ENCODE results near the gene FBXL7. TPM values are rescaled to one million over a fixed set of nuclear protein-coding genes. Genes with fewer than 3 reads are reported as not detected.

FBXL7 gene
- total and polyA plus RNA-seq, 2 donors (not counting 1 experiment from before 2014, with no cell fraction given) = not detected

GRCh38 chr5:15554542-15554941 is 54.6 kb downstream of the FBXL7 start:
- H2AFZ ChIP-seq (ENCODE audit: insufficient read depth, low read depth, low read length, poor library complexity, severe bottlenecking) = no peak overlapping the region
- no peaks in the 10 kb centered on the region for H3K9me3 ChIP-seq (ENCODE audit: control extremely low read depth in 1 of 3, control insufficient read depth in 2 of 3, insufficient read depth in 1 of 3, low read length in 2 of 3)
- no peaks in the 10 kb centered on the region for H3K4me1 Mint-ChIP-seq
- peaks cover 2% of the 10 kb centered on the region for H3K9me3 Mint-ChIP-seq (ENCODE audit: insufficient read depth)
- H3K27me3 Mint-ChIP-seq = no peaks in the 10 kb centered on the region
- WGBS (ENCODE audit: insufficient coverage) = 60% methylated on average over 1 of the region's 1 CpG
- H3K9ac ChIP-seq (ENCODE audit: low read length) = no peak overlapping the region
- H3K27ac ChIP-seq (ENCODE audit: low read length in 2 of 2) = no peak overlapping the region
- no peak overlapping the region for H3K4me2 ChIP-seq (replicated peaks; ENCODE audit: low read depth, low read length, poor library complexity, severe bottlenecking)
- ATAC-seq (ENCODE audit: low read depth) (no peak), DNase-seq (no peak)
- H3K27me3 ChIP-seq (replicated peaks in 1 of 4; ENCODE audit: control extremely low read depth in 1 of 4, control insufficient read depth in 3 of 4, insufficient read depth in 4 of 4, low read length in 3 of 4) = no peaks in the 10 kb centered on the region
- ChIA-PET POLR2A (no interaction called here), CTCF (no interaction called here)
- no peak overlapping the region for H3K27ac Mint-ChIP-seq
- intact Hi-C loops (cut with micrococcal nuclease) = no loop called here
- no peaks in the 10 kb centered on the region for H3K79me2 ChIP-seq (ENCODE audit: control insufficient read depth, insufficient read depth, low read length)
- no peak for TF ChIP-seq CTCF (IDR thresholded peaks at IDR 0.05)
- TF ChIP-seq EZH2 (IDR thresholded peaks at IDR 0.05; ENCODE audit: borderline replicate concordance, insufficient read depth, low read depth, low read length, poor library complexity, severe bottlenecking) = no peak
- H3K4me1 ChIP-seq (ENCODE audit: control insufficient read depth in 2 of 2, insufficient read depth in 2 of 2, low read length in 2 of 2) = no peaks in the 10 kb centered on the region
- no peaks in the 10 kb centered on the region for H4K20me1 ChIP-seq (ENCODE audit: control insufficient read depth, insufficient read depth, low read length, poor library complexity, severe bottlenecking)
- no peaks in the 10 kb centered on the region for H3K36me3 ChIP-seq (replicated peaks in 1 of 2; ENCODE audit: control extremely low read depth in 1 of 2, control insufficient read depth in 1 of 2, extremely low read depth in 1 of 2, insufficient read depth in 2 of 2, low read length in 1 of 2)
- no peak overlapping the region for H3K4me3 Mint-ChIP-seq
- no peak overlapping the region for H3K4me3 ChIP-seq (ENCODE audit: control extremely low read depth in 1 of 5, extremely low read depth in 1 of 5, insufficient read depth in 1 of 5, low read depth in 2 of 5, low read length in 4 of 5)

DNA sequence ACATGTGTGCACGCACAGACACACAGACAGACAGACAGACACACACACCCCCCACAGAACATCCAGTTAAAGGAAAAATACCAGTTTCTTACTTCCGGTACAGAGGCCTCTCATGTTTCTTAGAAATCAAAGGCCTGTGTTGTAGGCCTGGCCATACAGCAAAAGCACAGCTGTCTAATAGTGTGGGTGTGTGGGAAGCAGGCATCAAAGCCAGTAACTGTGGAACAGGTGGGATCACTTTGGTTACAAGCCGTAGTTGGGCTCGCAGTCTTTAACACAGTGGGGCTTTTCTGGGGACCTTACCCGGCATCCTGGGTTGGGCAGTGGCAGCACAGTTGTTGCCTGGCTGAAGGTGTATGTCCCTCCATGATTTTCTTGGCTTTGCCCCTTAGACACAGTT is 55.2 kb downstream of the FBXL7 start:
- no peaks in the 10 kb centered on the region for H3K4me1 ChIP-seq (ENCODE audit: control insufficient read depth in 2 of 2, insufficient read depth in 2 of 2, low read length in 2 of 2)
- TF ChIP-seq CTCF (IDR thresholded peaks at IDR 0.05) = no peak
- no peak for TF ChIP-seq EZH2 (IDR thresholded peaks at IDR 0.05; ENCODE audit: borderline replicate concordance, insufficient read depth, low read depth, low read length, poor library complexity, severe bottlenecking)
- Mint-ChIP-seq H3K27ac (no peak overlapping the region), H3K27me3 (no peaks in the 10 kb centered on the region), H3K4me3 (no peak overlapping the region), H3K9me3 (ENCODE audit: insufficient read depth) (peaks cover 2% of the 10 kb centered on the region), H3K4me1 (no peaks in the 10 kb centered on the region)
- intact Hi-C loops (cut with micrococcal nuclease) = no loop called here
- ATAC-seq (ENCODE audit: low read depth) (no peak), DNase-seq (no peak)
- H3K4me2 ChIP-seq (replicated peaks; ENCODE audit: low read depth, low read length, poor library complexity, severe bottlenecking) = no peak overlapping the region
- no peaks in the 10 kb centered on the region for H3K27me3 ChIP-seq (replicated peaks in 1 of 4; ENCODE audit: control extremely low read depth in 1 of 4, control insufficient read depth in 3 of 4, insufficient read depth in 4 of 4, low read length in 3 of 4)
- POLR2A ChIA-PET = no interaction called here
- H3K36me3 ChIP-seq (replicated peaks in 1 of 2; ENCODE audit: control extremely low read depth in 1 of 2, control insufficient read depth in 1 of 2, extremely low read depth in 1 of 2, insufficient read depth in 2 of 2, low read length in 1 of 2) = no peaks in the 10 kb centered on the region
- CTCF ChIA-PET = no interaction called here
- no peak overlapping the region for H3K27ac ChIP-seq (ENCODE audit: low read length in 2 of 2)
- no peak overlapping the region for H2AFZ ChIP-seq (ENCODE audit: insufficient read depth, low read depth, low read length, poor library complexity, severe bottlenecking)
- H3K4me3 ChIP-seq (ENCODE audit: control extremely low read depth in 1 of 5, extremely low read depth in 1 of 5, insufficient read depth in 1 of 5, low read depth in 2 of 5, low read length in 4 of 5) = no peak overlapping the region
- no peak overlapping the region for H3K9ac ChIP-seq (ENCODE audit: low read length)
- H3K79me2 ChIP-seq (ENCODE audit: control insufficient read depth, insufficient read depth, low read length) = no peaks in the 10 kb centered on the region
- 94% methylated on average over 5 of the region's 5 CpGs for WGBS (ENCODE audit: insufficient coverage)
- H4K20me1 ChIP-seq (ENCODE audit: control insufficient read depth, insufficient read depth, low read length, poor library complexity, severe bottlenecking) = no peaks in the 10 kb centered on the region
- H3K9me3 ChIP-seq (ENCODE audit: control extremely low read depth in 1 of 3, control insufficient read depth in 2 of 3, insufficient read depth in 1 of 3, low read length in 2 of 3) = no peaks in the 10 kb centered on the region

Data from B cell (primary cell).